GM21528 (cell line): ENCODE measurements around the gene MSMP.

ENCODE experiments used
- ATAC-seq: cut with Tn5 transposase; IDR thresholded peaks from one replicate; pipeline ENCODE4 v1.9.1; 2021; ENCODE audit warnings: mild to moderate bottlenecking, moderate library complexity; ENCODE audit not compliant: unreplicated experiment, low FRiP score

The MSMP gene

GRCh38 chr9:35771943-35772342 lies 17.9 kb upstream of the MSMP start:
- no peak for ATAC-seq

GRCh38 chr9:35771534-35771933 lies 17.5 kb upstream of the MSMP start:
- no peak for ATAC-seq

- no peak for ATAC-seq
These were observed 17.0 kb upstream of the MSMP start for GRCh38 chr9:35771075-35771433.

GRCh38 chr9:35769763-35770162 lies 15.7 kb upstream of the MSMP start:
- no peak for ATAC-seq

GRCh38 chr9:35767458-35767857 lies 13.4 kb upstream of the MSMP start:
- ATAC-seq, result no peak

GRCh38 chr9:35766997-35767396 lies 12.9 kb upstream of the MSMP start:
- ATAC-seq, result no peak

GRCh38 chr9:35763803-35764202 lies 9.7 kb upstream of the MSMP start:
- ATAC-seq, result no peak

GRCh38 chr9:35763181-35763580 lies 9.1 kb upstream of the MSMP start:
- ATAC-seq, result no peak

GRCh38 chr9:35760651-35761050 lies 6.6 kb upstream of the MSMP start:
- ATAC-seq, result no peak

GRCh38 chr9:35759795-35760194 lies 5.7 kb upstream of the MSMP start:
- ATAC-seq, result no peak

GRCh38 chr9:35758475-35759050 lies 4.5 kb upstream of the MSMP start:
- no peak for ATAC-seq

- ATAC-seq, result no peak
These were observed 3.8 kb upstream of the MSMP start for GRCh38 chr9:35757892-35758275.

GRCh38 chr9:35757226-35757891 lies 3.3 kb upstream of the MSMP start:
- peak; percentile 40 for ATAC-seq

- peak; percentile 64 for ATAC-seq
These were observed 2.5 kb upstream of the MSMP start for GRCh38 chr9:35756275-35757225.

- ATAC-seq, result no peak
These were observed 995 bp upstream of the MSMP start for GRCh38 chr9:35755071-35755470.

GRCh38 chr9:35753466-35753865 lies 610 bp downstream of the MSMP start:
- no peak for ATAC-seq

GRCh38 chr9:35750256-35750531 lies 3.9 kb downstream of the MSMP start:
- no peak for ATAC-seq

GRCh38 chr9:35749515-35750255 lies 4.4 kb downstream of the MSMP start:
- ATAC-seq, result peak; percentile 33

GRCh38 chr9:35748858-35749514 lies 5.1 kb downstream of the MSMP start, which contains the start of the genes GBA2 and RGP1:
TSS of gene GBA2 (minus strand) at chr9:35749228. CDS start at chr9:35748704, 524 bp downstream.
TSS of gene RGP1 (plus strand) at chr9:35749287. CDS start at chr9:35749756, 469 bp downstream.
- peak; percentile 77 for ATAC-seq

- no peak for ATAC-seq
These were observed 5.7 kb downstream of the MSMP start for GRCh38 chr9:35748242-35748857.
